H9 (cell line): Measurements from ENCODE around the gene NTRK3. TPM values are rescaled to one million over a fixed set of nuclear protein-coding genes. Genes with fewer than 3 reads are reported as not detected.
A peak's percentile ranks its signal among the peaks of the same experiment; 100 is the strongest.

Experiments used
- DNase-seq: peaks from one replicate; pipeline ENCODE4 v3.0.0-alpha.2; 2017
- H2AFZ ChIP-seq: one replicate; pipeline ENCODE4 v1.6.1; 2013; ENCODE audit warnings: mild to moderate bottlenecking, low read length, control low read depth, moderate library complexity
- H2AK5ac ChIP-seq: 2 replicates; pipeline ENCODE4 v1.6.1; 2013; ENCODE audit warnings: low read length, control low read depth, mixed read lengths; ENCODE audit not compliant: insufficient read length
- H2BK120ac ChIP-seq: one replicate; pipeline ENCODE4 v1.6.1; 2013; ENCODE audit warnings: low read depth, mild to moderate bottlenecking, low read length, control low read depth, inconsistent platforms; ENCODE audit not compliant: poor library complexity, severe bottlenecking
- H2BK12ac ChIP-seq: 2 replicates; pipeline ENCODE4 v1.6.1; 2013; ENCODE audit warnings: low read length, control low read depth, mixed read lengths, low read depth; ENCODE audit not compliant: insufficient read length
- H2BK15ac ChIP-seq: 2 replicates; pipeline ENCODE4 v1.6.1; 2013; ENCODE audit warnings: low read depth, low read length, control low read depth
- H2BK20ac ChIP-seq: one replicate; pipeline ENCODE4 v1.6.1; 2013; ENCODE audit warnings: low read depth, mild to moderate bottlenecking, low read length, control low read depth, inconsistent platforms; ENCODE audit not compliant: poor library complexity, severe bottlenecking
- H2BK5ac ChIP-seq: 2 replicates; pipeline ENCODE4 v1.6.1; 2013; ENCODE audit warnings: low read length, control low read depth, mixed read lengths; ENCODE audit not compliant: insufficient read length
- H3K14ac ChIP-seq: 2 replicates; pipeline ENCODE4 v1.6.1; 2013; ENCODE audit warnings: low read length, control low read depth; ENCODE audit not compliant: insufficient read depth
- H3K18ac ChIP-seq: 2 replicates; pipeline ENCODE4 v1.6.1; 2013; ENCODE audit warnings: low read depth, mild to moderate bottlenecking, mixed read lengths, low read length, control low read depth; ENCODE audit not compliant: insufficient read length
- H3K23ac ChIP-seq: 2 replicates; pipeline ENCODE4 v1.6.1; 2013; ENCODE audit warnings: low read length, control low read depth, mixed read lengths, low read depth; ENCODE audit not compliant: insufficient read length
- H3K23me2 ChIP-seq: 2 replicates; pipeline ENCODE4 v1.6.1; 2013; ENCODE audit warnings: low read depth, mild to moderate bottlenecking, mixed read lengths, low read length, control low read depth; ENCODE audit not compliant: insufficient read length, poor library complexity, severe bottlenecking
- H3K27ac ChIP-seq: 2 replicates; pipeline ENCODE4 v1.5.1; 2013; ENCODE audit warnings: low read length, control low read depth, mixed read lengths, low read depth; ENCODE audit not compliant: insufficient read length
- H3K27me3 ChIP-seq: 2 replicates; pipeline ENCODE4 v1.6.1; 2013; ENCODE audit warnings: low read length, control low read depth, inconsistent platforms; ENCODE audit not compliant: insufficient read depth
- H3K4ac ChIP-seq: 2 replicates; pipeline ENCODE4 v1.6.1; 2013; ENCODE audit warnings: low read depth, mild to moderate bottlenecking, control low read depth, inconsistent platforms, low read length, moderate library complexity
- H3K4me1 ChIP-seq: 2 replicates; pipeline ENCODE4 v1.6.1; 2013; ENCODE audit warnings: low read length, control low read depth, inconsistent platforms; ENCODE audit not compliant: insufficient read depth
- H3K4me2 ChIP-seq: 2 replicates; pipeline ENCODE4 v1.6.1; 2013; ENCODE audit warnings: low read length, control low read depth, mixed read lengths; ENCODE audit not compliant: insufficient read length, insufficient read depth
- H3K56ac ChIP-seq: 2 replicates; pipeline ENCODE4 v1.6.1; 2013; ENCODE audit warnings: low read depth, mild to moderate bottlenecking, mixed read lengths, low read length, control low read depth; ENCODE audit not compliant: insufficient read length
- H3K79me1 ChIP-seq: 2 replicates; pipeline ENCODE4 v1.6.1; 2013; ENCODE audit warnings: low read depth, mild to moderate bottlenecking, moderate library complexity, low read length, control low read depth, inconsistent platforms; ENCODE audit not compliant: insufficient read depth, poor library complexity, severe bottlenecking
- H3K79me2 ChIP-seq: 2 replicates; pipeline ENCODE4 v1.6.1; 2013; ENCODE audit warnings: low read length, control low read depth, inconsistent platforms; ENCODE audit not compliant: insufficient read depth
- H3K9ac ChIP-seq: 2 replicates; pipeline ENCODE4 v1.6.1; 2013; ENCODE audit warnings: low read length, control low read depth, mixed read lengths; ENCODE audit not compliant: insufficient read length; ENCODE audit errors: extremely low read depth
- H3K9me3 ChIP-seq: one replicate; pipeline ENCODE4 v1.6.1; 2013; ENCODE audit warnings: low read depth, low read length, inconsistent platforms; ENCODE audit not compliant: control insufficient read depth
- H3T11ph ChIP-seq: one replicate; pipeline ENCODE4 v1.6.1; 2013; ENCODE audit warnings: mild to moderate bottlenecking, low read length, control low read depth, inconsistent platforms
- H4K20me1 ChIP-seq: one replicate; pipeline ENCODE4 v1.6.1; 2013; ENCODE audit not compliant: control insufficient read depth, insufficient read length, insufficient read depth
- H4K5ac ChIP-seq: 2 replicates; pipeline ENCODE4 v1.6.1; 2013; ENCODE audit warnings: low read depth, mild to moderate bottlenecking, mixed read lengths, low read length, control low read depth; ENCODE audit not compliant: insufficient read length
- H4K8ac ChIP-seq: replicated peaks from 2 replicates; pipeline ENCODE4 v1.6.1; 2013; ENCODE audit warnings: low read length, control low read depth, mixed read lengths, low read depth; ENCODE audit not compliant: insufficient read length
- H4K91ac ChIP-seq: 2 replicates; pipeline ENCODE4 v1.6.1; 2013; ENCODE audit warnings: low read depth, mild to moderate bottlenecking, moderate library complexity, mixed read lengths, low read length, control low read depth; ENCODE audit not compliant: insufficient read length
- H3K27ac Mint-ChIP-seq, 3 experiments: 2 replicates in 2 of 3; 3 replicates in 1 of 3; pipeline ENCODE4 v1.8.0; 2020 to 2021; ENCODE audit warnings: mixed read lengths in 3 of 3, mild to moderate bottlenecking in 1 of 3, moderate library complexity in 1 of 3
- H3K27me3 Mint-ChIP-seq: 2 replicates; pipeline ENCODE4 v1.8.0; 2021; ENCODE audit warnings: low read depth, mild to moderate bottlenecking, moderate library complexity, mixed read lengths
- H3K36me3 Mint-ChIP-seq, 3 experiments: 2 replicates in 2 of 3; 3 replicates in 1 of 3; pipeline ENCODE4 v1.8.0; 2020 to 2021; ENCODE audit warnings: low read depth in 3 of 3, mixed read lengths in 3 of 3; ENCODE audit not compliant: insufficient read depth in 1 of 3
- H3K4me1 Mint-ChIP-seq, 2 experiments: 2 replicates each; pipeline ENCODE4 v1.8.0; 2020; ENCODE audit warnings: mixed read lengths in 2 of 2
- H3K4me3 Mint-ChIP-seq, 2 experiments: 2 replicates in 1 of 2; 3 replicates in 1 of 2; pipeline ENCODE4 v1.8.0; 2020 to 2021; ENCODE audit warnings: mild to moderate bottlenecking in 2 of 2, mixed read lengths in 2 of 2, moderate library complexity in 1 of 2
- H3K9me3 Mint-ChIP-seq, 2 experiments: 2 replicates in 1 of 2; 3 replicates in 1 of 2; pipeline ENCODE4 v1.8.0; 2020; ENCODE audit warnings: mild to moderate bottlenecking in 2 of 2, mixed read lengths in 2 of 2, moderate library complexity in 1 of 2
- WGBS: extraction: QIAGEN DNeasy Blood & Tissue Kit; methylation state at CpG from one replicate; pipeline ENCODE4 v1.1.7; 2013; ENCODE audit warnings: missing lambda C conversion rate, low lambda C conversion rate, mixed read lengths; ENCODE audit not compliant: insufficient read length; ENCODE audit errors: extremely low coverage; 5-methylcytosine and 5-hydroxymethylcytosine counted together
- total RNA-seq: library from RNA; stranded (reverse); gene quantifications from 2 replicates; pipeline ENCODE4 v1.2.1, GENCODE V29; 2021
- TF ChIP-seq, protein P1 (sequence below): fragments of 200-600 bp; sonication (generic); conservative IDR thresholded peaks from 3 replicates; pipeline ENCODE4 v1.8.0; 2021; ENCODE audit warnings: antibody characterized with exemption, mild to moderate bottlenecking

The NTRK3 gene
- total RNA-seq, 1 experiment from 2014 or later = 2.5 TPM

DNA sequence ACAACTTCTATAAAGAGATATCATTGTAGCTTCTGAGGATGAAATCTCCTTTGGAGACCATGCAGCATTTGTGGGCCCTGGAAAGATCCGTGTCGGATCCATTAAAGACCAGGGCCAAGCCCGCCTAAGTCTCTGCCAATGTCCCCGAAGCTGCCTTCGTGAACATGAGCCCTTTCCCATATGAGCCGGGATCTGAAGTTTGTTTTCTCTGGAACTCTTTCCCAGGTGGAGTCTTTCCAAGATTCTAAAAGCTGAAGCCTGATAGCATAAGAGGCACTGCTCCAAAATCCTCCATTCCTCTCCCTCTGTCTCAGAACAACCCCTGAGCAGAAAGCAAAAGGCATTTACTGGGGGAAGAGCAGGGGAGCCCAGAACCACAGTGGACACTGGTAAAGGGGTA lies 274.6 kb downstream of the NTRK3 start:
- no peak overlapping the region for H2AFZ ChIP-seq
- Mint-ChIP-seq H3K27ac (peak overlapping the region in 1 of 3 experiments; percentile 77; a peak in 1 of 7 replicates), H3K4me3 (no peak overlapping the region), H3K4me1 (no peaks in the 10 kb centered on the region), H3K27me3 (no peaks in the 10 kb centered on the region; the same call in 1 of the 2 replicates), H3K9me3 (peaks cover 0 to 2% of the 10 kb centered on the region in 2 experiments; a peak in 2 of 5 replicates), H3K36me3 (no peaks in the 10 kb centered on the region)
- H2BK15ac ChIP-seq = no peak overlapping the region
- TF ChIP-seq, protein P1, sequence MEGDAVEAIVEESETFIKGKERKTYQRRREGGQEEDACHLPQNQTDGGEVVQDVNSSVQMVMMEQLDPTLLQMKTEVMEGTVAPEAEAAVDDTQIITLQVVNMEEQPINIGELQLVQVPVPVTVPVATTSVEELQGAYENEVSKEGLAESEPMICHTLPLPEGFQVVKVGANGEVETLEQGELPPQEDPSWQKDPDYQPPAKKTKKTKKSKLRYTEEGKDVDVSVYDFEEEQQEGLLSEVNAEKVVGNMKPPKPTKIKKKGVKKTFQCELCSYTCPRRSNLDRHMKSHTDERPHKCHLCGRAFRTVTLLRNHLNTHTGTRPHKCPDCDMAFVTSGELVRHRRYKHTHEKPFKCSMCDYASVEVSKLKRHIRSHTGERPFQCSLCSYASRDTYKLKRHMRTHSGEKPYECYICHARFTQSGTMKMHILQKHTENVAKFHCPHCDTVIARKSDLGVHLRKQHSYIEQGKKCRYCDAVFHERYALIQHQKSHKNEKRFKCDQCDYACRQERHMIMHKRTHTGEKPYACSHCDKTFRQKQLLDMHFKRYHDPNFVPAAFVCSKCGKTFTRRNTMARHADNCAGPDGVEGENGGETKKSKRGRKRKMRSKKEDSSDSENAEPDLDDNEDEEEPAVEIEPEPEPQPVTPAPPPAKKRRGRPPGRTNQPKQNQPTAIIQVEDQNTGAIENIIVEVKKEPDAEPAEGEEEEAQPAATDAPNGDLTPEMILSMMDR = no peak
- no peak for DNase-seq
- no peak overlapping the region for H2BK12ac ChIP-seq
- no peak overlapping the region for H3K27ac ChIP-seq
- no CpG with 5 or more reads among the region's 6 CpGs for WGBS
- no peak overlapping the region for H3K4ac ChIP-seq
- no peak overlapping the region for H2AK5ac ChIP-seq
- no peaks in the 10 kb centered on the region for H3K27me3 ChIP-seq
- H2BK120ac ChIP-seq = no peak overlapping the region
- H3K4me2 ChIP-seq = no peak overlapping the region
- H3K79me2 ChIP-seq = no peaks in the 10 kb centered on the region
- no peak overlapping the region for H4K5ac ChIP-seq
- no peak overlapping the region for H3K23ac ChIP-seq
- no peaks in the 10 kb centered on the region for H3K79me1 ChIP-seq
- no peak overlapping the region for H3K9ac ChIP-seq
- H3T11ph ChIP-seq = no peak overlapping the region
- H4K8ac ChIP-seq = no peak overlapping the region
- no peak overlapping the region for H3K56ac ChIP-seq
- H2BK20ac ChIP-seq = no peak overlapping the region
- no peak overlapping the region for H2BK5ac ChIP-seq
- H3K23me2 ChIP-seq = no peaks in the 10 kb centered on the region
- H3K18ac ChIP-seq = no peak overlapping the region
- no peaks in the 10 kb centered on the region for H4K20me1 ChIP-seq
- no peaks in the 10 kb centered on the region for H3K4me1 ChIP-seq
- H3K14ac ChIP-seq = no peak overlapping the region
- H3K9me3 ChIP-seq = no peaks in the 10 kb centered on the region
- H4K91ac ChIP-seq = no peak overlapping the region
